NCI-H2171 (cell line): ENCODE data around the gene DUSP9.
"Not testable (repeated sequence)": the region's sequence is repeated elsewhere in the genome, so short reads cannot be mapped to it uniquely, and the experiment has no call there.

Source experiments
- DNase-seq: peaks from one replicate; lab custom pipeline; 2025; lab: John Stamatoyannopoulos, UW

The DUSP9 gene

GRCh38 chrX:153691032-153691827 lies 44.2 kb downstream of the DUSP9 start:
- not testable (repeated sequence) for DNase-seq

- DNase-seq: no peak
These were observed 45.0 kb downstream of the DUSP9 start for GRCh38 chrX:153692003-153692402.

DNA sequence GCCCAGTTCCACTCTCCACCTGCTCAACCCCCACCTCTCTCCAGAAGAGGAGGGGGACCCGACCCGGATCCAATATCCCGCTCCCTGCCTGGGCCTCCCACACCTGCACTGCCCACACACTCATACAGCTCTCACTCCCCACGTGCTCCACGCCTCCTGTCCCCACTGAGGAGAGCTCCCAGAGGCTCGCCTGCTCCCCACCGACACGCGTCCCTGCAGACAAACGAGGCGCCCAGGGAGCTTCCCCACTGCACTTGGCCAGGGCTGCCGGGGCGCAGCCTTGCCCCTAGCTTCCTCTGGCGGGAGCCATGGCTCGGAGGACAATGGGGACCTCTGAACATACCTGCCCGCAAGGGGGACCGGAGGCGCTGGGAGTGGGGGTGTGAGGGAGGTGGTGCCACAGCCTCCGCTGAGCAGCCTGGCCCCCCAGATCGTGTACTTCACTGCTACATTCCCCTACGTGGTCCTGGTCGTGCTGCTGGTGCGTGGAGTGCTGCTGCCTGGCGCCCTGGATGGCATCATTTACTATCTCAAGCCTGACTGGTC lies 45.7 kb downstream of the DUSP9 start:
- peak; percentile 14 for DNase-seq

GRCh38 chrX:153693216-153694086 lies 46.4 kb downstream of the DUSP9 start:
- DNase-seq: no peak

GRCh38 chrX:153694256-153694655 lies 47.3 kb downstream of the DUSP9 start:
- not testable (repeated sequence) for DNase-seq

DNA sequence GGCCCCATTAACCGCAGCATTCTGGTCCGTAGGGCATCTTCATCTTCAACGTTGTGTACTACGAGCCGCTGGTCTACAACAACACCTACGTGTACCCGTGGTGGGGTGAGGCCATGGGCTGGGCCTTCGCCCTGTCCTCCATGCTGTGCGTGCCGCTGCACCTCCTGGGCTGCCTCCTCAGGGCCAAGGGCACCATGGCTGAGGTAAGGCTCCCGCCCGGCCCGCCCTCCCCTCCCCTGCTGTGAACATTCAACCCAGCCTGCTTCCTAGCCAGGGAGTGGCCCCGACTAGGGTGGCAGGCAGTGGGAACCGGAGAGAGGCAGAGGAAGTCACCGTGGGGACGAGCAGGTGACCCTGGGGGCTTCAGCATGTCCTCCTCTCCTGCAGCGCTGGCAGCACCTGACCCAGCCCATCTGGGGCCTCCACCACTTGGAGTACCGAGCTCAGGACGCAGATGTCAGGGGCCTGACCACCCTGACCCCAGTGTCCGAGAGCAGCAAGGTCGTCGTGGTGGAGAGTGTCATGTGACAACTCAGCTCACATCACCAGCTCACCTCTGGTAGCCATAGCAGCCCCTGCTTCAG lies 47.8 kb downstream of the DUSP9 start:
- DNase-seq: no peak

DNA sequence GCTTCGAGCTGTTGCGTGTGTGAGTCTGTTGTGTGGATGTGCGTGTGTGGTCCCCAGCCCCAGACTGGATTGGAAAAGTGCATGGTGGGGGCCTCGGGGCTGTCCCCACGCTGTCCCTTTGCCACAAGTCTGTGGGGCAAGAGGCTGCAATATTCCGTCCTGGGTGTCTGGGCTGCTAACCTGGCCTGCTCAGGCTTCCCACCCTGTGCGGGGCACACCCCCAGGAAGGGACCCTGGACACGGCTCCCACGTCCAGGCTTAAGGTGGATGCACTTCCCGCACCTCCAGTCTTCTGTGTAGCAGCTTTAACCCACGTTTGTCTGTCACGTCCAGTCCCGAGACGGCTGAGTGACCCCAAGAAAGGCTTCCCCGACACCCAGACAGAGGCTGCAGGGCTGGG lies 49.1 kb downstream of the DUSP9 start:
- no peak for DNase-seq

DNA sequence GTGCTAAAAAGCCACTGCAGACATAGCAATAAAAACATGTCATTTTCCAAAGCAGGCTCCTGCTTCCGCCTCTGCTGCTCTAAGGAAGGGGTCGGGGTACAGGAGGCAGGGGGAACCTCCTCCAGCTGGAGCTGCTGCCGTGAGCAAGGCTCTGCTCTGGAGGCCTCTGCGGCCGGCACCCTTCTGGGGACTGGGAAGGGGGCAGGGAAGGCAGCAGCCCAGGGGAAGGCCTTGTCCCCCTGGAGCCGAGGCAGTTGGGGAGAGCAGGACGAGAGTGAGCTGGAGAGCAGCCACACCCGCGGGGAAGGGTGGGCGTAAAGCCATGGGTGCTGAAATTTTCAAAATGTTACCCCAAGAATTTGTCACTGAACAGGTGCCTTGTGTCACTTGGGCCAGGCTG lies 49.5 kb downstream of the DUSP9 start:
- not testable (repeated sequence) for DNase-seq

DNA sequence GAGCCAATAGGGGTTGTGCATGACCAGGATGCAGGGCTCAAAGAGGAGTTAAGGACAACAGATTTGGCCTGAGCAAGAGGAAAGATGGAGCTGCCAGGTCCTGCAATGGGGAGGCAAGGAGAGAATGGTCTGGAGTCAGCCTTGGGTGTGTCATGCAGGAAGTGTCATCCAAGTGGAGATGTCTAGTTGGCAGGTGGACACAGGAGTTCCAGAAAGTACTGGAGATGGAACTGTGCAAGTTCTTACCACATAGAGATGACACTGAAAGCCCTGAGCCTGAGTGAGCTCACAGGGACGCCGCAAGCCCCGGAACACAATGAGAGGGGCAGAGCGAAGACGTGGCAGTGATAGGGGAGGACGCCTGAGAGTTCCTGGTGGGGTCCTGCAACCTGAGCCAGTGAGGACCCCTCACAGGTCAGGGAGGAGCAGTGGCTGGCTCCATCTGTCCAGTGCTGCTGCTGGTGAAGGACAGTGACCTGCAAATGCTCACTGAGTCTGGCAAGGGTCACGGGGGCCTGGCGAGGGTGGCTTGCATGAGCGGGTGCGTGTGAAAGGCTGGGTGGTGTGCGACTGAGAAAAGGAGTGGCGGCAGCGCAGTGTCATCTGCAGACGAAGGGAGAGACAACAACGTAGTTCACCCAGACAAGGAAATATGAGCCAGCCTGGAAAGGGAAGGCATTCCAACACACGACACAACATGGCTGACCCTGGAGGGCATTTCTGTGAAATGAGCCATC lies 50.2 kb downstream of the DUSP9 start:
- DNase-seq: not testable (repeated sequence)

DNA sequence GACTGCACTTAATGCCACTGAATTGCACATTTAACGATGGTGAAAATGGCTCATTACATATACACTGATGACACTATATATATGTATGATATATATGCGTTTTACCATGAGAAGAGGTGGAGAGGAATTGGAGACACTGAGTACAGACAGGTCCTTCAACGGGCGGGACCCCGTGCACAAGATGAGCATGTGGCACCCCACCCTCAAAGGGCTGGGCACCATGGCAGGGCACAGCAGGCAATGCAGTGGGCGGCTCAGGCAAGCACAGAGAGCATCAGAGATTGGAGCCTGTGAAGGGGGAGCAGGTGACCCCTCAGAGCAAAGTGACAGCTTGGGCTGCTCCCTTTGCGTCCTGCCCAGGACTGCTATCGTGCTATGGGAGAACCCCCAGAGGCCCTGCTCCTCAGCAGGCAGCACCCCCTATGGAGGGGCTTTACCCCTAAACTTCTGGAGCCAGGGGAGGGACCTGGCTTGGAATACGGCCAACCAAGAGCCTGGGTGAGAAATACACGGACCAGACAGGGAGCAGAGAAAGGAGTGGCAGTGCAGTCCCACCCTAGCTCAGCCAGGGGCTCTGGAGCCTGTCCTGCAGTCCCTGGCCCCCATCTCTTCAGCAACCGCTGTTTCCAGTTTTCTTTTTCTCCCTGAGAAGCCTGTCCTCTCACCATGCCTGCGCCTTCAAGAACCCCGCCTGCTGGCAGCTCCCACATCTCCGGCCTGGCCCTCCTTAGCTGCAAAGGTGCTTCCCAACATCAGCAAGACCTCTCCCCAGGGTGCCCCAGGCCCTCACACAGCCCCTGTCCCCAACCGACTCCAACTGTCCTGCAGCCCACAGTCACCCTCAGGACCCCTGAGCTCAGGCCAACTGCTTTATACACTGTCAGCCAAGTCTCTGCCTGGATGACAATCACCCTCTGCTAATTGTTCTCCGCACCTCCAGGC lies 51.2 kb downstream of the DUSP9 start:
- no peak for DNase-seq

DNA sequence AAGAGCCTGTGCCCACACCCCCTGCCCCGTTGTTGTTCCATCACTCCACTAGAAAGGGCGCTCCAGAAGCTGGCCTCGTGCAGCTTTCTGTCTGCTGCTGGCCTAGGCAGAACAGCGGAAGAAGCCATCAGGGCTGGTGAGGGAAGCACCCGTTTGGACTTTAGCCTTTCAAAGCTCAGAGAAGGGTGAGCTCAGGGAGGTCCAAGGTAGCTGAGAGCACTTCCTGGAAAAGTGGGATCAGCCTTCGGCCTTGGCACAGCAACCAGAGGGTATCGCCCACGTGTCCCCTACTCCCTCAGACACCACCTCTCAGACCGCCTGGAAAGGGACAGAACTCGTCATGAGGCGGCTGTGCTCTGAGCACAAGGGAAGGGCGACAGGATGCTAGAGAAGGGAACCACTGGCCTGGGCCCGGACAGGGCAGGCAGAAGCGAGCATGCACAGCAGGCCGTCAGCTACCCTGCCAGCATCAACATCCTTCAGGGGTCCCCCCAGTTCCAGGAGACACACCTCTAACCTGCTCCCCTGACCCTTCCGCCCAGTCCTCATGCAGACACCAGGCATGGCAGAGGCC lies 52.3 kb downstream of the DUSP9 start:
- DNase-seq: not testable (repeated sequence)

GRCh38 chrX:153699784-153700371 lies 52.9 kb downstream of the DUSP9 start:
- not testable (repeated sequence) for DNase-seq

DNA sequence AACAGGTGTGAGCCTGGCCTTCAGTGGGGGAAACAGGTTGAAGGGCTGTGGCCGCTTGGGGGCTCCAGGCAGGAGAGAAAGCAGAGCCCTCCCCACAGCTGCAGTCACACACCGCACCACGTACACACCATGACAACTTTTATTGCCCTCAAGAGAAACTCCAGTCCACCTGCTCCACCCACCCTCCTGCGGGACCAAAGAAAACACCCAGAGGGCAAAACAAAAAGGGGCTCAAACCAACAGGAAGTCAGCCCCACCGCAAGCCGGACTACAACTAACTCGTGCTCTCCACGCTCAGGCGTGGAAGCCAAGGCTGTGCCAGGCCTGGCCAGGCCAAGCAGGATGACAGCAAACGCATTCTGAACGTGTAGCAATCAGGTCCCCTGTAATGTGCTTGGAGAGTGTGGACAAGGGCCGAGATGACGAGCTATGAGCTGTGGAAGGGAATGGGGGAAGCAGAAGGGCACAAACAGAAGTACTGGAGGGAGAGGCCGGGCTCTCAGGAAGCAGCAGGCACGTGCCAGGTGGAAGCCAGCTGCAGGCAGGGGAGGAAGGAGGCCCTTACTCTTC lies 53.5 kb downstream of the DUSP9 start:
- DNase-seq: no peak
